NCI-H2081 treated with DMSO at 0.1 percent for 48 hours (cell line): ENCODE results near the gene DUOXA1.
"Not testable (repeated sequence)": the region's sequence is repeated elsewhere in the genome, so short reads cannot be mapped to it uniquely, and the experiment has no call there.

Experiments used
- DNase-seq: peaks from one replicate; lab custom pipeline; 2025; lab: John Stamatoyannopoulos, UW

DUOXA1 gene

DNA sequence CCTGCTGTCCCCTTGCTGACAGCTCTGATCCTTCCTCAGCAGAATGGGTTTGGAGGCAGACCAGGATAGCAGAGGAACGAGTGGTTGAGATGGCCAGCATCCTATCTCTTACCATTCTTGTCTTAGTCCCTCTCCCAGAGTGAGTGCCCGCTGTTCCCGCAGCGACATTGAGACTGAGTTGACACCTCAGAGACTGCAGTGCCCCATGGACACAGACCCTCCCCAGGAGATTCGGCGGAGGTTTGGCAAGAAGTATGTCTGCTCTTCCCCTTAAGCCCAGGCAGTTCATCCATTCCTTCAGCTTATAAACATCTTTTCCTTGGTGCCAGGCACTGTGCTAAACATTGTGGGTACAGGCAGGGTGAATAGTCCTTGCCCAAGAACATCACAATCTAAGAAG, 21.3 kb upstream of the DUOXA1 start:
- DNase-seq: no peak

DNA sequence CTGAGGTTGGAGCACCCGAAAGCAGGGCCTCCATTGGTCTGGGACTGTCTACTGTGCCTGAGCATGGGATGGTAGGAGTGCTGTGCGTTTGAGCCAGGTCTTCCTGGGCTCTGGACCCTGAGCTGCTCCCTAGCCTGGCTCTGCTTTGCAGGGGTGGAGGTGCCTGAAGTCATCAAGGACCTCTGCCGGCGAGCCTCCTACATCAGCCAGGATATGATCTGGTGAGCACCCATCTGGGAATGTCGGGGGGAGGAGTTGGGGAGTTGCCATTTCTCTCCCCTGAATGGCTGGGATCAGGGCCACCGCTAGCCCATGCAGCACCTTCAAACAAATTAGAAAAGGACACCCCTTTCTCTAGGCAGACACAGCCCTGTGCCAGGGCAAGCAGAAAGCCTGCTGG, 20.8 kb upstream of the DUOXA1 start:
- DNase-seq: no peak

DNA sequence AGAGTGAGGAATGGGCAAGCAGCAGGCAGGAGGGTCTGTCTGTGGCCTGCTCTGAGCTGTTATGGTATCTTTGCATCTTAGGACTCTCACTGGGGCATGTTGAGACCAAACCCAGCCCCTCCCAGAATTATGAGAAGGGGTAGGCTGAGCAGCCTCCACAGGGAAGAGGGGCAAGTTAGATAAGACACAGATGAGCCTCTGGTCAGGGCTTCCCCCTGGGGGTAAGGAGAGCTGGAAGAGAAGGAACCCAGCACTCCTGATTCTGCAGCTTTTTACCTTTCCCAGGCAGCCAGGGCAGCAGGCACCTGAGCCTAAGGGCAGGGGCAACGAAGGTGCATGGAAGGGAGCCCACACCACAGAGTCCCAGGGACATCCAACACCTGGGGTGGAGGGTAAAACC, 19.4 kb upstream of the DUOXA1 start:
- DNase-seq: no peak

DNA sequence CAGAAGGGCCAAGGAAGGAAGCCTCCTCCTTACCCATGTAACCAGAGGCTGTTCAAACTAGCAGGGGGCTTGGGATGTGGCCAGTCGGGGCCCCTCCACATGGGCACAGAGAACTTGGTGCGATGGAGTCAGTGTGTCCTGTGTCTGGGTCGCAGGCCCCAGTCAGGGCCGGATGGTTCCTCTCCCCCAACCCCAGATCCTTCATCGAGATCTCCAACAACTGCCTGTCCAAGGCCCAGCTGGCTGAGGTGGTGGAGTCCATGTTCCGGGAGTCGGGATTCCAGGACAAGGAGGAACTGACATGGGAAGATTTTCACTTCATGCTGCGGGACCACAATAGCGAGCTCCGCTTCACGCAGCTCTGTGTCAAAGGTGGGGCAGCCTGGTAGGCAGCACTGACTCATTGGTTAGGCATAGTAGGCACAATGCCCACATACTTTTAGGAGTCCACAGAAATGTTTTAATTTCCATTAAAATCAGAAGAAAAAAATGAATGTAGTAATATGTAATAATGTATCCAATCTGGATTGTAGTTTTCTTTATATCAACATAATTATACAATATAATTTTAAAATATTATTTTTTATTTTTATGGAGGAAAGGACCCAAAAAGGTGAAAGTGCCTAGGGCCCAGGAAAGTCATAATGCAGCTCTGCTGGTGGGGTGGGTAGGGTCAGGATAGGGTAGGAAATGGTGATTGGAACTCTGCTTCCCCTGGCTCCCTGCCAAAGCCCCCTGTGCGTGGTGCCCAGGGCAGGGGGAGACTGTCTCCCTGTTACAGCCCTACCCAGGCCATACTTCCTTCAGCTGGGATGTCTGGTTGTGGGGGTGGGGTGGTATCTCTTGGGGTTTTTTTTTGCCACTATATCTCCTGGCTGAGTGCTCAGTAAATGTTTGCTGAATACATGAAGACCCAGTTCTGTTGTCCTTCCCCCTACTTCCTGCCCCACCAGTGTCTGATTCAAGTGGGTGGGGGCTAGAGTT, 18.7 kb upstream of the DUOXA1 start:
- DNase-seq: no peak

DNA sequence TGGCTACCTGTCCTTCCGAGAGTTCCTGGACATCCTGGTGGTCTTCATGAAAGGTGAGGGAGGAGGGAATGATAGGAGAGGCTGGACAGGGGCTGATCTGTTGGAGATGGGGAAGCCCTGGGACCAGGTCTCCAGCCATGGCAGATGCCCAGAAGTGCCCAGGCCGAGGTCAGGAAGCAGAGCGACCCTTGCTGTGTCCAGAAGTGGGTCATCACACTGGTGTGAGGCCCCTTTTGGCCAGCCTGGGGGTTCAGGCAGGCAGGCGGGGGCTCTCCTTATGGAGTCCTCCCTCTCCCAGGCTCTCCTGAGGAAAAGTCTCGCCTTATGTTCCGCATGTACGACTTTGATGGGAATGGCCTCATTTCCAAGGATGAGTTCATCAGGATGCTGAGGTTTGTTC, 17.9 kb upstream of the DUOXA1 start:
- no peak for DNase-seq

DNA sequence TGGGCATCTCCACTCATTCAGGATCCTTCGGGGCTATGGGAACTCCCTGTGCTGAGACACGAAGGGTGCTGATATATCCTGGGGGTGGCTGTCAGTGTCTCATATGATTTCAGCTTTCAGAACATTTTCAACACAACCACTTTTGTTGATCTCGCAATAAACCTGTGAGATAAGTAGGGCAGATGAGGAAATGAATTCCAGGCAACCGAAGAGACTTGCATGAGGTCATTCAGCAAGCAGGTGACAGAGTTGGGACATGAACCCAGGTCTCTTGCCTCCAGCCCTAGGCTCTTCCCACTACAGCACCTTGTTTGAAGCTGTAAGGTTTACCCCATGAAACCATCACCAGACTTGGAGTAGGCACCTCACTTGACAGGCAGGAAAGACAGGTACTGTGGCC, 16.7 kb upstream of the DUOXA1 start:
- DNase-seq: no peak

DNA sequence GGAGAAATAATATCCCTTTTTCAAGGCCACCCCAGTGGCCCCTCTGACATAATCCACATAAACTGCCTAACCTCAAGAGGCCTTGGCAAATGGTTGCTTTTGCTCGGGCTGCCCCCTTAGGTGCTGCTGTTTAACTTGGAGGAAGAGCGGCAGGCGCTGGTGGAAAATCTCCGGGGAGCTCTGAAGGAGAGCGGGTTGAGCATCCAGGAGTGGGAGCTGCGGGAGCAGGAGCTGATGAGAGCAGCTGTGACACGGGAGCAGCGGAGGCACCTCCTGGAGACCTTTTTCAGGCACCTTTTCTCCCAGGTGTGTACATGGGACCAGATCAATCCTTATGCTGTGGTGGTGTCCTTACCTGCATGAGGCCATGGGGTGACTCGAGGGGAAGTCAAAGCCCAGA, 15.1 kb upstream of the DUOXA1 start:
- DNase-seq: no peak

DNA sequence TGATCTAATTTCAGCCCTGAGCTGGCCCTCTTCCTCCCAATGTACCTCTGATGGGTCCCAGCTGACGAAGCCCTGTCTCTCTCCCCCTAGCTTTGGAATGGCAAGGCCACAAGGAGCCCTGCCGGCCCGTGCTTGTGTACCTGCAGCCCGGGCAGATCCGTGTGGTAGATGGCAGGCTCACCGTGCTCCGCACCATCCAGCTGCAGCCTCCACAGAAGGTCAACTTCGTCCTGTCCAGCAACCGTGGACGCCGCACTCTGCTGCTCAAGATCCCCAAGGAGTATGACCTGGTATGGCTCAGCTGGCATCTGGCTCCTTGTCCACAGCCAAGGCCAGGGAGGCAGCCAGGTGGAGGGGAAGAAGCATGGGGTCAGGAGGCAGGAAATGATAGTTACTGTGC, 14.3 kb upstream of the DUOXA1 start:
- DNase-seq: no peak

DNA sequence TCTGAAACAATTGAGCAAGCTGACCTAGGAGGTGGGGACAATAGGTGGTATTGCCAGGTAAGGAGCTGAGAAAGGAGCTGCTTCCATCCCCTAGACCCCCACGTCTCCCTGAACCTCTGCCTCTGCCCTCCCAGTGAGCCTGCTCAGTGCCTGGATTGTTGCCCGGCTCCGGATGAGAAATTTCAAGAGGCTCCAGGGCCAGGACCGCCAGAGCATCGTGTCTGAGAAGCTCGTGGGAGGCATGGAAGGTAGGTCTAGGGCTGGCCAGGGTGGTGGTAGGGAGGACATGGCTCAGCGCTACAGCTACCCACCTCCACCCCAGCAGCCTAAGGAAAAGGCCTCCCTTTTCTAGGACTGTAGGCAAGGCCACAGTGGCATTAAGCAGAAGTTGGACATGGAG, 13.4 kb upstream of the DUOXA1 start:
- no peak for DNase-seq

DNA sequence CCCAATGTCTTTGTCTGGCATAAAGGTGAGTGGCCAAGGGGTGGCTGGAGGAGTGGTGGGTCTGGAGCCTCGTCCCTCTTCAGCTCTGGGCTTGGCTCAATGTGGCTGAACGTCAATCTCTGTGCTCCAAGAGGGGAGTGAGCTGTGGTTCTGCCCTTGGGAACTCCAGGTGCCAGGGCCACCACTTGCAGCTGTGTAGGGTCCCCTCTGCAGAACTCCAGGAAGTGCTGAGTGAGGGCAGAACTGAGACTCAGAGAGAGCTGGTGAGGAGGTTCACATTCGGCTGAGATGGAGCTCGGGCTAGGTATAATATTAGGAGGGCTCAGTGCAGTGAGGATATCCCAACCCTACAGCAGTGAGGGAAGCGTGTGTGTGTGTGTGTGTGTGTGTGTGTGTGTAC, 11.7 kb upstream of the DUOXA1 start:
- DNase-seq: no peak

DNA sequence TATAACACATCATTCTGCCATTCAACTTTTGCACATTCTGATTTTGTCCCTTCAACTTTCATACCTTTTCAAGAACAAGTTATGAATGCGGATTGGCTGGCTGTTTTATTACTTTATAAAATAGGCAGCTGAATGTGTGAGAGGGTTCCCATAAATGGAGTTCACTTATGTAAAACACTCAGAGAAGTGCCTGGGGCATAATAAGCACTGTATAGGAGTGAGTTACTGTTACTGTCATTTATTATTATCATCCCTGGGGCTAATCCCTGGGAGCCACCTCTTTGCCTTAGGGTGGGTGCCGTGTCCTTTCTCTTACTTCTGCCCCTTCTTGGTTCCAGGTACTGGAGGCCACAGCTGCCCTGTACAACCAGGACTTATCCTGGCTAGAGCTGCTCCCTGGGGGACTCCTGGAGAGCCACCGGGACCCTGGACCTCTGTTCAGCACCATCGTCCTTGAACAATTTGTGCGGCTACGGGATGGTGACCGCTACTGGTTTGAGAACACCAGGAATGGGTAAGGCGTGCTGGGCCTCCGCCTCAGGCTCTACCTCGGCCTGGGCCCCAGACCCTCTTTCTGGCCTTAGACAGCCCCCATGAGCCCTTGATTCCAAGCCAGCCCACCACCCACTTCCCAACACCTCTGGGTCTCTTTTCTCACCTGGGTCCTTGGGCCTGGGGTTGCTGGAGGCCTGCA, 11.0 kb upstream of the DUOXA1 start:
- no peak for DNase-seq

DNA sequence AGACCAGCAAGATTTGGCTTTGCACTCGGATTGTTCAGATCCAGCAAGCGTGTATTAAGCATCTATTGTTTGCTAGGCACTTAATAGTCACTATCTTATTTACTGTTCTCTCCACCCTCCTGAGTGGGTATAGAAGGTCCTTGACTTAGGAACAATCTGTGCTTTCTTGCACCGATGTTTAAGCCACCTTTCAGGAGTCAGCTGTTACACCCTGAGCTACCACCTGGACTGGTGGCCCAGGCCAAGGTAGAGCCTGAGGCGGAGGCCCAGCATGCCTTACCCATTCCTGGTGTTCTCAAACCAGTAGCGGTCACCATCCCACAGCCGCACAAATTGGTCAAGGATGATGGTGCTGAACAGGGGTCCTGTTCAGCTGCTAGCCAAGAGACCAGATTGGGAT, 10.1 kb upstream of the DUOXA1 start:
- DNase-seq: no peak

DNA sequence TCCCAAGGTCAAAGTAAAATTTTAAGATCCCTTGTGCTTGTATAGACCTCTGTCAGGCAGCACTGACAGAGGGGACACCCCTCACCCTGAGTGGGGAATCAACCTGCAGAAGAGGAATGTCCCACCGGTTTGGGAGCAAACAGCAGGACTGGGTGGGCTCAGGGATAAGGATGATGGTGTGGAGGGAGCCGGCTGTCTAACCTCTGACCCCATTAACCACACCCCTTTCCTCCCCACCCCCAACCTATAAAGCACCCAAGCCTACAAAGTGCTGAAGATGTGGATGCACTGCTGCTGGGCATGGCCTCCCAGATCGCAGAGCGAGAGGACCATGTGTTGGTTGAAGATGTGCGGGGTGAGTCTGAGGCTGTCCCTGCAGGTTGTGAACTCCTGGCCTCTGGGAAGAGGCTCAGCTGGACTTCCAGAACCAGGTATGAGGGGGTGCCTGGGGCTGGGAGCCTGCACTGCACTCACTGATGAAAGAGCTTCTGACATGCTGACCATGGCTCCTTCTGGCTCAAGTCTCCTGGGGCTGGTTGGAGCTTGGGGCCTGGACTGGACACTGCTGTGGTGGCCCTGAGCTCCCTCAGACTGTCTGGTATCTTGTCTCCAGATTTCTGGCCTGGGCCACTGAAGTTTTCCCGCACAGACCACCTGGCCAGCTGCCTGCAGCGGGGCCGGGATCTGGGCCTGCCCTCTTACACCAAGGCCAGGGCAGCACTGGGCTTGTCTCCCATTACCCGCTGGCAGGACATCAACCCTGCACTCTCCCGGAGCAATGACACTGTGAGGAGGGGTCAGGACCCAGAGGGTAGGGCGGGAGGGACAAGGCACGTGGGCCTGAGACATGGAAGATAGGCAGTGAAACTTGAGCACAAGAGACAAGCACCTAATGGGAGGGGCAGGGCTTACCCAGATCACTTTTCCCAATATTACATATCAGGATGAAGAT, 9.4 kb upstream of the DUOXA1 start:
- no peak for DNase-seq

DNA sequence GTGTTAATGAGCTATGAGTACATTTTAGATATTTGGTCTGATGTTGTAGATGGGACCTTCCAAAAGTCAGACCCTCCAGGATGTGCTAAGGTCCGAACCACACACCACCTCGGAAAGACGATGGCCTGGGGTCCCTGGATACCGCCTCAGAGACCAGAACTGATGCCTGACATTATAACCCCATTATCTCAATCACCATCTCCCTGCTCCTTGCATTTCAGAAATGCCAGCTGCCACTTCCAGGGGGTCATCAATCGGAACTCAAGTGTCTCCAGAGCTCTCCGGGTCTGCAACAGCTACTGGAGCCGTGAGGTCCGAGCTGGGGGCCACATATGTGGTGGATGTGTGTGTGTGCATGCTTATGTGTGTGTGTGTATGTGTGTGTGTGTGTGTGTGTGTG, 8.0 kb upstream of the DUOXA1 start:
- DNase-seq: no peak

DNA sequence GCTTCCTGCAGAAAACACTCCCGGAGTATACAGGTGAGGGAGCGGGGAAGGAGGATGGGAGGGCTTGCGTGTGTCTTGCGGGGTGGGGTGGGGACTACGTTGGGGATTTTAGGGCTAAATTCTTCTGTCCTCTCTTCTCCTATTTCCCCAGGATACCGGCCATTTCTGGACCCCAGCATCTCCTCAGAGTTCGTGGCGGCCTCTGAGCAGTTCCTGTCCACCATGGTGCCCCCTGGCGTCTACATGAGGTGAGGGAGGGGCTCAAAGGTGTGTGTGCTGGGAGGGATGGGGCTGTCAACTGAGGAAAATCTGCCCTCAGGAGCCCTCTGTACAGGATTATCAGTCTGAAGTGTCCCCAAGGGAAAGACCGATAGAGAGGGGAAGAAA, 6.7 kb upstream of the DUOXA1 start:
- no peak for DNase-seq

DNA sequence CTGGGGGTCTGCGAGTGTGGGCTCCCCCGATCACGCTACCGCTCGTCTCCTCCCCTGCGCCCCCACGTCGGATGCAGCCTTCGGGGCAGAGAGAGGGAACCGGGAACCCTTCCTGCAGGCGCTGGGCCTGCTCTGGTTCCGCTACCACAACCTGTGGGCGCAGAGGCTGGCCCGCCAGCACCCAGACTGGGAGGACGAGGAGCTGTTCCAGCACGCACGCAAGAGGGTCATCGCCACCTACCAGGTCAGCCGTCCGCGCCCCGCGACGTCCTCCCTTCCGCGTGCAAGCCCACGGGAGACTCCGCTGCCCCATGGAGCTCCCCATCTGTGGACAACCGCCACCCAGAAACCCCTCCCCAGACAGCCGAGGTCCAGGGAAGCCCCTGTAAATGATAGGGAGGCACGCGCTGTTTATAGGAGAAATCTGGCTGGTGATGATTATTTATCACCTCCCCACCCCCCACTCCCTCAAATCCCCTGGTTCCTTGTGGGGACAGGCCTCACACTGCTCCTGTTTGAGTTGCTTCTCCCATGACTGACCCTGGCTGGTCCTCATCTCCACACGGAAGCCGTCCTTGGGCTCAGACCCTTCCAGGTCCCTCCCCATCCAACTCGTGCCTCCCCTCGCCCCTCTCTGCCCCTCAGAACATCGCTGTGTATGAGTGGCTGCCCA, 6.2 kb upstream of the DUOXA1 start:
- not testable (repeated sequence) for DNase-seq

DNA sequence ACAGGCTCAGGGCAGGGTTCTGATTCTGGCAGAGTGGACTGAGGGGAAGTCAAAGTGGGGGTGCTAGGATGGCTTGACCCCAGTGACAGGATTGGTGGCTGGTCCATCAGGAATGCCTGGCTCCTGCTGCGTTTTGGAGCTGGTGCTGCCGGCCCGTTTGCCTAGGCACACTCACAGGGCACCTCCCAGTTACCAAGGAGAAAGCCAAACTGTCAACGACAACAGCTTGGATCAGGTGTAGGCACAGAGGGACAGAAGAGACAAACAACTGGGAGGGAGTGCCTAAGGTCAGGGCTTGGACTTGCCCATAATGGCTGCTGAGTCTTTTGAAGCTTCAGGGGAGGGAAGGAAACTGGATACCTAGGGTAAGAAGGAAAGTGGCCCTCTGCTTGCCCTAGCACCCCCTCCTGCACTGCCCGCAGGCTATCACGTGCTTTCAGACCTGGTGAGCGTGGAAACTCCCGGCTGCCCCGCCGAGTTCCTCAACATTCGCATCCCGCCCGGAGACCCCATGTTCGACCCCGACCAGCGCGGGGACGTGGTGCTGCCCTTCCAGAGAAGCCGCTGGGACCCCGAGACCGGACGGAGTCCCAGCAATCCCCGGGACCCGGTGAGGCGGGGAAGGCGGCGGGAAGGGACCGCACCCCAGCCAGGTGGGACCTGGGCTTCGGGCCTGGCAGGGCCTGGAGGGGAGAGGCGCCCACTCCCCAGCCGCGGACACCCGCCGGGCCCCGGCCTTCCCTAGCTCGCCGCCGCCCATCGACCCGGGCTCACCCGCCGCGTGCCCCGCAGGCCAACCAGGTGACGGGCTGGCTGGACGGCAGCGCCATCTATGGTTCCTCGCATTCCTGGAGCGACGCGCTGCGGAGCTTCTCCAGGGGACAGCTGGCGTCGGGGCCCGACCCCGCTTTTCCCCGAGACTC, 5.3 kb upstream of the DUOXA1 start:
- DNase-seq: no peak

DNA sequence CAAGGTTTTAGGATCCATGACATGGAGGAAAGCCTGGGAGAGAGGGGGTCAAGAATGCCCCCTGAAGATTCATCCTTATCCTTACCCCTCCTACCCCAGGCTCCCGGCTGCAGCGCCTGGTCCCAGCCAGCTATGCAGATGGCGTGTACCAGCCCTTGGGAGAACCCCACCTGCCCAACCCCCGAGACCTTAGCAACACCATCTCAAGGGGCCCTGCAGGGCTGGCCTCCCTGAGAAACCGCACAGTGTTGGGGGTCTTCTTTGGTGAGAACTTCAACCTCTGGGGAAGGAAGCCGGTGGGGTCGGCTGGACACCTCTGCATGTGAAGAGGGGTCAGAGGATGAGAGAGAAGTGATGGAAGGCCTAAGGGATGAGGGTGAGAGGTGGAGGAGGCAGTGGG, 4.4 kb upstream of the DUOXA1 start:
- DNase-seq: no peak

DNA sequence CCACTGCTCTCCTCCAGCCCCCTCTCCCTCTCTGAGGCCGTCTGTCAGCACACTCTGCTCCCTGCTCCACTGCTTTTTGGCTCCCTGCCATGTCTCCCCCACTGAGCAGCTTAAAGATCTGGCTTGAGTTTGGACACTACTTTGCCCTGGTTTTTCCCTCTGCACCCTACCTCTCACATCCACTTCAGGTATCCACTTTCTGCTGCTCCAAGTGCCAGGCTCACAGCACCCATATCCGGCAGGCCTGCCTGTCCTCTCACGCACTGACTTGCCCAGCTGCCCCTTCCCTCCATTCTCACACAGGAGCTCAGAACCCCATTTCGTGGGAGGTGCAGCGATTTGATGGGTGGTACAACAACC, 3.9 kb upstream of the DUOXA1 start:
- no peak for DNase-seq

DNA sequence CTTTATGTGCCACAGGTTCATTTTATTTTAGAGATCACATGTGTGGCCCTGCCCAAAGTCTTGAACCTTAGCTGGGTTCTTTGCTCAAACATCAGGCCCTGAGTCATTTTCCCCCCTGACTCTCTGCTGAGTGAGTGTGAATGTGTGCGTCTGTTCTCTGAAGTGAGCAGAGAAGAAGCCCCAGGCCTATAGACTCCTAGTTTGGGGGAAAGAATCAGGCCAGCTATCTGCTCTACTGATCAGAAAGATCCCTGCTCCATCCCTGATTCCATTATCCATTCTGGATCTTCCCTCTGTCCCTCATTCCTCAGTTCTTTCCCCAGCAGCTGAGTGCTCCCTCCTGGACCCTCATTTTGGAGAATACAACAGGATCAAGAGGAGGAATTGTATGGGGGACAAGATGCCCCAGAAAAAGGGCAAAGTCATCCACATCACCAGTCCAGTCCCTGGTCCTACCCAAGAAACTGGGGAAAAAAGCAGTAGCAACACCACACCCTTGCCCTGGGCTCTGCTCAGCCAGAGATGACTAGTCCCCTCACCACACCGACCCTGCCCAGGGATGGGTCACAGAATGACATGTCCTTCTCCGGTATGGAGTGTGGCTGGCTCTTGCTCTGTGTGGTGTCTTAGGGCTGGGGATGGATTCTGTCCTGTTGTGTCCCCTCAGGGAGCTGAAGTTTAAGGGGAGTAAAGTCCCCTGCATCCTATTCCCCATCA, 3.3 kb upstream of the DUOXA1 start:
- DNase-seq: no peak
